ENCODE measurements around the gene CACNB4.

The CACNB4 gene

DNA sequence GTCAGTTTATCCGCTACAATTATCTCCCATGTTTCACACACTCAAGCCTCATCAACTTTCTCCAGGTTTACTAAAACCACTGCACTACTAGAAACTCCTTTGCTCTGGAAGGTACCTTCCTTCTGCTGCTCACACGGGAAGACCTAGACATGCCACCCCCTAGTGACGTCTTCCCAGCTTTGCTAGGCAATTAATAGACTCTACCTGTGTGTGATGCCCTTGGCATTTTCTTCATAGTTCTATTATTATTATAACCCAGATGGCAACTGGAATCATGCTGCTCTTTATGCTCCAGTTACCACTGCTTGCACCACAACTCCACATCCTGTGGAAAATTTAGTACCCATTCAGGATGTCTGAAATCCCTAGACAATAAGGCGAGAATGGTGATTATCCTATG lies 42.4 kb downstream of the CACNB4 start:
- TF ChIP-seq, protein P1, sequence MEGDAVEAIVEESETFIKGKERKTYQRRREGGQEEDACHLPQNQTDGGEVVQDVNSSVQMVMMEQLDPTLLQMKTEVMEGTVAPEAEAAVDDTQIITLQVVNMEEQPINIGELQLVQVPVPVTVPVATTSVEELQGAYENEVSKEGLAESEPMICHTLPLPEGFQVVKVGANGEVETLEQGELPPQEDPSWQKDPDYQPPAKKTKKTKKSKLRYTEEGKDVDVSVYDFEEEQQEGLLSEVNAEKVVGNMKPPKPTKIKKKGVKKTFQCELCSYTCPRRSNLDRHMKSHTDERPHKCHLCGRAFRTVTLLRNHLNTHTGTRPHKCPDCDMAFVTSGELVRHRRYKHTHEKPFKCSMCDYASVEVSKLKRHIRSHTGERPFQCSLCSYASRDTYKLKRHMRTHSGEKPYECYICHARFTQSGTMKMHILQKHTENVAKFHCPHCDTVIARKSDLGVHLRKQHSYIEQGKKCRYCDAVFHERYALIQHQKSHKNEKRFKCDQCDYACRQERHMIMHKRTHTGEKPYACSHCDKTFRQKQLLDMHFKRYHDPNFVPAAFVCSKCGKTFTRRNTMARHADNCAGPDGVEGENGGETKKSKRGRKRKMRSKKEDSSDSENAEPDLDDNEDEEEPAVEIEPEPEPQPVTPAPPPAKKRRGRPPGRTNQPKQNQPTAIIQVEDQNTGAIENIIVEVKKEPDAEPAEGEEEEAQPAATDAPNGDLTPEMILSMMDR (IDR thresholded peaks at IDR 0.05; ENCODE audit: insufficient read depth, missing control alignments), result no peak
- DNase-seq (ENCODE audit: insufficient read length, low spot score) (no peak), FAIRE-seq (no peak)

DNA sequence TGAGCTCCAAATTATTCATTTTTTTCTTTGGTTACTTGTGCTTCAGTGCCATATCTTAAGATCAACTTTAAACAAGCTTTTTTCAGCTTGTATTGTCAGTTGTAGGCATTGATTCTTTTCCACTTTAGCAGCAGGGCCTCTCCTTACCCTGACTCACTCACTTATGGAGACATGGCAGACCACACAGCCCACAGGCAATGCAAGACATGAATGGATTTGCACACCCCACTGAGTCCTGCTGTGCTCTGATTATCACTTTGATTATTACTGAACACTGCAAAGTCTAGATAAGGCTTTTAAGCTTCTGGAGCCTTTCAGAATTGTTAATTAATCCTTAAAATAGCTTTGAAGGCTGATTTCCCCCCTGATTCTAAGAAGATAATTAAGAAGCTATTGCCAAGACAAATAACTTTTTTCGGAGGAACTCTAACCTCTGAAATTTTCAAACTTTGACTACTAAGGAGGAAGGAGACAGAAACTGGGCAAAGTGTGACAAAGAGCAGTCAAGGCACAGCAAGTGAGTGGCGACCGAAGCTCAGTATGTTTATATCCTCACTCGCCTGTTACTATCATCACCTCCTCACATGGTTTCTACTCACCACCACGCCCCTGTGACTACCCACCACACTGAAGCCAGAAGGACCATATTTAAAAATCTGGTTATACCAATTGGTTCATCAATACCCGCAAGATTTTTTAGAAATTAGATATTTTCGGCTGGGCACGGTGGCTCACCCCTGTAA lies 43.3 kb downstream of the CACNB4 start:
- TF ChIP-seq, protein P1 (IDR thresholded peaks at IDR 0.05; ENCODE audit: insufficient read depth, missing control alignments), result no peak
- FAIRE-seq (no peak), DNase-seq (ENCODE audit: insufficient read length, low spot score) (no peak)

DNA sequence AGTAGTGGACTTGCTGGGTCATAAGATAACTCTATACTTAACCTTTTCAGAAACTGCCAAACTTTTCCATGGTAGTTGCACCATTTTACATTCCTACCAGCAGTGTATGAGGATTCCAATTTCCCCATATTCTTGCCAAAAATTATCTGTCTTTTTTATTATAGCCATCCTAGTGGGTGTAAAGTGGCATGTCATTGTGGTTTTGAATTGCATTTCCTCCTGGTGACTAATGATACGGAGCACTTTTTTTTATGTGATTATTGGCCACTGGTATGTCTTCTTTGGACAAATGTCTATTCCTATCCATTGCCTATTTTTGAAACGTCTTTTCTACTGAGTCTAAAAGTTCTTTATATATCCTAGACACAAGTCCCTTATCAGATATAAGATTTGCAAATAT lies 44.3 kb downstream of the CACNB4 start:
- FAIRE-seq (no peak), DNase-seq (ENCODE audit: insufficient read length, low spot score) (no peak)
- TF ChIP-seq, protein P1 (IDR thresholded peaks at IDR 0.05; ENCODE audit: insufficient read depth, missing control alignments), result no peak

DNA sequence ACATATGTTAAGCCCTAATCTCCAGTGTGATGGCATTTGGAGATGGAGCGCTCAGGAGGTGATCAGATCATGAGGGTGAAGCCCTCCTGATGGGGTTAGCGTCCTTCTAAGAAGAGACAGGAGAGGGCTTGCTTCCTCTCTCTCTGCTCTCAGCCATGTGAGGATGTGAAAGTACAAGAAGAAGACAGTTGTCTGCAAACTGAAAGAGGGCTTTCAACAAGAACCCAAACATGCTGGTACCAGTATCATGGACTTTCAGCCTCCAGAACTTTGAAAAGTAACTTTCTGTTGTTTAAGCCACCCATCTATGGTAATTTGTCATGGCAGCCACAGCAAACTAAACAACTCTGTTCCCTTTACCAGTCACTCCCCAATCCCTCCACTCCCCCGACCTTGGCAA lies 47.4 kb downstream of the CACNB4 start:
- no peak for FAIRE-seq
- TF ChIP-seq, protein P1 (IDR thresholded peaks at IDR 0.05; ENCODE audit: insufficient read depth, missing control alignments), result no peak
- no peak for DNase-seq (ENCODE audit: insufficient read length, low spot score)

DNA sequence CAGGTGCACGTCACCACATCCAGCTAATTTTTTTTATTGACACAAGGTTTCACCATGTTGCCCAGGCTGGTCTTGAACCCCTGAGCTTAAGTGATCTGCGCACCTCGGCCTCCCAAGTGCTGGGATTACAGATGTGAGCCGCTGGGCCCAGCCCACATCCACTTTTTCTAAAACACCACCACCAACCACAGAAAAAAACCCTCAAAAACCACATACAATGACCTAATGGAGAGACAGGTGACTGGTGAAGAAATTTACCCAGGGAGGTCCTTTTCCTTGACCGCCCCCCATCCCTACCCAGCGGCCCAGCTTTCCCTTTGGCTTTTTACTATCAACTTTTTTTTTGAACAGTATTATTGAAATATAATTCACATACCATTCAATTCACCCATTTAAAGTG lies 47.9 kb downstream of the CACNB4 start:
- DNase-seq (ENCODE audit: insufficient read length, low spot score) (no peak), FAIRE-seq (no peak)
- TF ChIP-seq, protein P1 (IDR thresholded peaks at IDR 0.05; ENCODE audit: insufficient read depth, missing control alignments), result no peak

DNA sequence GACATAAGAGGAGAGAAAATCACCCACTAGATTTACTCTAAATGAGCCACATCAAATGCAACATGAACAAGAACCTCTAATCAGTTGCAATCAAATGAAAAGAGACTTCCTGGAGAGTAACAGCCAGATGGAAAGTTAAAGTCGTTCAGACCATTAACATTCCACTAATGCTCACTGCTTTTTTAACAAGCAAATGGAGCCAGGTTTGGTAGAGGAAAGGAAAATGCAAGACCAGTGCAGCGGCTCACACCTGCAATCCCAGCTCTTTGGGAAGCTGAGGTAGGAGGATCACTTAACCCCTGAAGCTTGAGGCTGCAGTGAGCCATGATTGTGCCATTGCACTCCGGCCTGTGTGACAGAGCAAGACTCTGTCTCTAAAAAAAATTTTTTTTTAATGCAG lies 48.5 kb downstream of the CACNB4 start:
- DNase-seq (ENCODE audit: insufficient read length, low spot score), result no peak
- TF ChIP-seq, protein P1 (IDR thresholded peaks at IDR 0.05; ENCODE audit: insufficient read depth, missing control alignments), result no peak
- FAIRE-seq, result no peak

DNA sequence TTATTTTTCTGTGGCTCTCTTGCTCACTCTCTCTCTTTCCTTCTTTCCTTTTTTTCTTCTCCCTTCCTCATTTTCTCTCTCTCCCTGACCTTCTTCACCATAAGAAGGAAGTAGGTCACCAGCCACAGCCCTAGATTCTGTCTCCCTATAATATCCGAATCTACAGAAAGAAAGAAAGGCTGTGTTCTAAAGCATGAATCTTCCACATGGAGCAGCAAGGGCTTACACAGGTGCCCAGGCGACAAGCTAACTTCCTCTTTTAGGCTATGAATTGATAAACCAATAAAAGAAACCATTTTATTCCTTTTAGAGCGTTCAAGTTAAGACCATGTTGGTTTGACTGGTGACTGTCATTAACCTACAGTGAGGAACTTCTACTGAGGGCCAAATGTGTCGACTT lies 49.3 kb downstream of the CACNB4 start:
- TF ChIP-seq, protein P1 (IDR thresholded peaks at IDR 0.05; ENCODE audit: insufficient read depth, missing control alignments), result no peak
- no peak for FAIRE-seq
- DNase-seq (ENCODE audit: insufficient read length, low spot score), result no peak

All from D721Med (cell line).